ENCODE results near the gene L3MBTL3. TPM values are rescaled to one million over a fixed set of nuclear protein-coding genes. Genes with fewer than 3 reads are reported as not detected.

The L3MBTL3 gene
- 9.5 and 10.3 TPM in 2 replicates for total RNA-seq

DNA sequence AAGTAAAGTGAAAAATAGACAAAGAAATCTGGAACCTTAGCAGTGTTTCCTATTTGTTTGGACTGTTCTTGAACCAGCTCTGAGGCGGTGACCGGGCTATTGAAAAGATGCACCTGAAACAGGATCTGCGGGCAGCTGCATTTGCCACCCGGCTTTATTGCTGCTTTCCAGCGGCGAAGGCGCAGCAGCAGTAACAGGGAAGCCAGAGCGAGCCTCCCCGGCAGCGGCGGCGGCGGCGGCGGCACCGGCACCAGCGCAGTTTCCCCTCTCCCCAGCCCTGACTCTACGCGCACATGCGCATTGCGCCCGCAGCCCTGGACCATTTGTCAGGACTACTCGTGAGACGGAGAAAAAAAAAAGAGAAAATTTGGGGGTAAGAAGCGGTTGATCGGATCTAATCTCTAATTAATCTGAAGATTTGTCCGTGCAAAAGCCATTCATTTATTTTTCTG lies at the start of gene L3MBTL3:
Gene L3MBTL3 (plus strand): TSS at position 290 of the 452 bp plus-strand sequence. CDS start 24,119 bp downstream, outside the sequence.
- TF ChIP-seq, protein P1, sequence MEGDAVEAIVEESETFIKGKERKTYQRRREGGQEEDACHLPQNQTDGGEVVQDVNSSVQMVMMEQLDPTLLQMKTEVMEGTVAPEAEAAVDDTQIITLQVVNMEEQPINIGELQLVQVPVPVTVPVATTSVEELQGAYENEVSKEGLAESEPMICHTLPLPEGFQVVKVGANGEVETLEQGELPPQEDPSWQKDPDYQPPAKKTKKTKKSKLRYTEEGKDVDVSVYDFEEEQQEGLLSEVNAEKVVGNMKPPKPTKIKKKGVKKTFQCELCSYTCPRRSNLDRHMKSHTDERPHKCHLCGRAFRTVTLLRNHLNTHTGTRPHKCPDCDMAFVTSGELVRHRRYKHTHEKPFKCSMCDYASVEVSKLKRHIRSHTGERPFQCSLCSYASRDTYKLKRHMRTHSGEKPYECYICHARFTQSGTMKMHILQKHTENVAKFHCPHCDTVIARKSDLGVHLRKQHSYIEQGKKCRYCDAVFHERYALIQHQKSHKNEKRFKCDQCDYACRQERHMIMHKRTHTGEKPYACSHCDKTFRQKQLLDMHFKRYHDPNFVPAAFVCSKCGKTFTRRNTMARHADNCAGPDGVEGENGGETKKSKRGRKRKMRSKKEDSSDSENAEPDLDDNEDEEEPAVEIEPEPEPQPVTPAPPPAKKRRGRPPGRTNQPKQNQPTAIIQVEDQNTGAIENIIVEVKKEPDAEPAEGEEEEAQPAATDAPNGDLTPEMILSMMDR (IDR thresholded peaks at IDR 0.05; ENCODE audit: insufficient read depth, low read length, poor library complexity, severe bottlenecking) = no peak
- H3K27me3 ChIP-seq (ENCODE audit: control insufficient read depth, insufficient read depth, low read length) = no peaks in the 10 kb centered on the region
- peak within 1 kb of the TSS; percentile 95 for H3K4me3 ChIP-seq (ENCODE audit: low read depth, low read length)
- H3K36me3 ChIP-seq (ENCODE audit: control insufficient read depth, insufficient read depth, low read length) = no peaks in the 10 kb centered on the region
- DNase-seq (ENCODE audit: low read depth) = peak; percentile 44

DNA sequence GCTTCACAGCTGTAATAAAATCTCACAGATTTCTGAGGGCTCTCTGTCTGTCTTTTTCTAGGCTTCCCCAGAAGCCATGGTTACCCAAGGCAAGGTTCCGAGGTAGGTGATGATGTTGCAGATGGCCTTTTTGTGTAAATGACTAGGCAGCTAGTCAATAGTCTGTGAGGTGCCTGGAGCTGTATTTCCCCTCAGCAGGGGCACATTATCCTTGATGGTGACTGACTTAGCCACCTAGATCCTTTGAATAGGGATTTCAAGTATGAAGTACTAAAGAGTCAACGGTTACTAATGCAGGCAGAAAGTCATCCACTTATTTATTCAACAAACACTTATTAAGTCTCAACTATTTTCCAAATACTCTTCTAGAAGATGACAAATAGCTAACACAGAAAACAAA lies 49.3 kb upstream of the L3MBTL3 start:
- TF ChIP-seq, protein P1 (IDR thresholded peaks at IDR 0.05; ENCODE audit: insufficient read depth, low read length, poor library complexity, severe bottlenecking) = no peak
- no peak overlapping the region for H3K4me3 ChIP-seq (ENCODE audit: low read depth, low read length)
- no peak for DNase-seq (ENCODE audit: low read depth)
- no peaks in the 10 kb centered on the region for H3K27me3 ChIP-seq (ENCODE audit: control insufficient read depth, insufficient read depth, low read length)
- H3K36me3 ChIP-seq (ENCODE audit: control insufficient read depth, insufficient read depth, low read length) = no peaks in the 10 kb centered on the region

DNA sequence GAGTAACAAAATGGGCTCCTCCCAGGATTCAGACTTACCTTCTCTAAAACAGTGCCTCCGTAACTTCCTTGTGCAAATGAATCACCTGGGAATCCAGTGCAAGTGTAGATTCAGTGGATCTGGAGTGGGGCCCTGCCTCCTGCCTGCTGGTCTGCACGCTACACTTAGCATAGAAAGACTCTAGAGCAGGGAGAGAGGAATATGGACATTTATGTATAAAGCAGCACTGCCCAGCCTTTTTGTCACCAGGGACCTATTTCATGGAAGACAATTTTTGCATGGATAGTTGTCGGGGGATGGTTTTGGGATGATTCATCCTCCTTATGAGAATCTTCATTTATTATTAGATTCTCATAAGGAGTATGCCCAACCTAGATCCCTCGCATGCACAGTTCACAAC lies 42.3 kb upstream of the L3MBTL3 start:
- TF ChIP-seq, protein P1 (IDR thresholded peaks at IDR 0.05; ENCODE audit: insufficient read depth, low read length, poor library complexity, severe bottlenecking) = no peak
- H3K36me3 ChIP-seq (ENCODE audit: control insufficient read depth, insufficient read depth, low read length) = no peaks in the 10 kb centered on the region
- H3K4me3 ChIP-seq (ENCODE audit: low read depth, low read length) = no peak overlapping the region
- no peaks in the 10 kb centered on the region for H3K27me3 ChIP-seq (ENCODE audit: control insufficient read depth, insufficient read depth, low read length)
- DNase-seq (ENCODE audit: low read depth) = no peak

DNA sequence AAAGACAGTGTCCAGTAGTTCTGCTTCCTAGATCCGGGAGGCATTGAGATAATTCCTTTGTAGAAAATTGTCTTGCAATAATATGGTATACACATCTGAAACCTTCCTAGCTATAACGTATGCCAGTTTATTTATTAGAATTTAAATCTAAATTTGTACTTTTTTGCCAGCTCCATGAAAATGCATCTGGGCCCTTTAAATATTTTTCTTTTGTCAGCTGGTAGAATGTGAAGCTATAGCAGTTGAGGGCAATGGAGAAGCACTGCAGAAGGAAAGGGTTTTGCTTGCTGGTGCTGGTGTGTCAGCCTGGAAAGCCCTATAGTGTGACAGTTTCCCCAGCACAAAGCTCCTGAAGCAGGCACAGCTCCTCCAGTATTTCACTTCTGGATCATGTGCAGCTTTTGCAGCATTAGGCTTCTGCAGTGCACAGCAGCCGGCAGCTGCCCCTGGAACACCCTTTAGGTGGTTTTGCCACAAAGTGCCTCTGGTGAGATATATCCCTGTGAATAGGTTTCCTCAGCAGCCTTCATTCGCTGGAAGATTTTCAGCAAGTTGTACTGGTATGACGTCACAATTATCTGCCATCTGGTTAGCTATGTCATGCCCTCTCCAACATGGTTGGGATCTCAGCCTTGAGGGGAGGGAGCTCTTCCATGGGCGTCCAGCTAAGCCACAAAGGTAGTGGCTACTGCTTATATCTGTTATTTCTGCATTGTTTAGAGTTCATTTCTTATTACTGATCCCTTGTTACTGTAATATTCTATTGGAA lies 40.0 kb upstream of the L3MBTL3 start:
- Histone ChIP-seq H3K36me3 (ENCODE audit: control insufficient read depth, insufficient read depth, low read length) (no peaks in the 10 kb centered on the region), H3K4me3 (ENCODE audit: low read depth, low read length) (no peak overlapping the region), H3K27me3 (ENCODE audit: control insufficient read depth, insufficient read depth, low read length) (no peaks in the 10 kb centered on the region)
- no peak for DNase-seq (ENCODE audit: low read depth)
- TF ChIP-seq, protein P1 (IDR thresholded peaks at IDR 0.05; ENCODE audit: insufficient read depth, low read length, poor library complexity, severe bottlenecking) = no peak

DNA sequence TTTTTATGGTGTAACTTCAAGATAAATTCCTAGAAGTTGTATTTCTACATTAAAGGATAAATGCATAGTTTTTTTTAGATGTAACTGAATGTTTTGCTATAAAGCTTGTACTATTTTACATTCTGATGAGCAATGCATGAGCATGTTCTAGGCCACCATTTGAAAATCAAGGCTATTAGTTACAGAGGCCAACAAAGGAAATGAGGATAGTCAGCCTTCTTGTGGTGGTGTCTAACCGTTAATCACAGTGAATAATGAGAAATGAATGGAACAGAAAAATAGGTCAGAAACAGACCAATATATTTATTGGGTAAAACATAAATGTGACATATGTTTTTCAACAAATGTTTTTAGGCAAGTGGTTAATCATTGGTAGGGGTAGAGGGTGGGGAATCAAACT lies 37.6 kb upstream of the L3MBTL3 start:
- Histone ChIP-seq H3K36me3 (ENCODE audit: control insufficient read depth, insufficient read depth, low read length) (no peaks in the 10 kb centered on the region), H3K4me3 (ENCODE audit: low read depth, low read length) (no peak overlapping the region), H3K27me3 (ENCODE audit: control insufficient read depth, insufficient read depth, low read length) (no peaks in the 10 kb centered on the region)
- no peak for DNase-seq (ENCODE audit: low read depth)
- TF ChIP-seq, protein P1 (IDR thresholded peaks at IDR 0.05; ENCODE audit: insufficient read depth, low read length, poor library complexity, severe bottlenecking) = no peak

DNA sequence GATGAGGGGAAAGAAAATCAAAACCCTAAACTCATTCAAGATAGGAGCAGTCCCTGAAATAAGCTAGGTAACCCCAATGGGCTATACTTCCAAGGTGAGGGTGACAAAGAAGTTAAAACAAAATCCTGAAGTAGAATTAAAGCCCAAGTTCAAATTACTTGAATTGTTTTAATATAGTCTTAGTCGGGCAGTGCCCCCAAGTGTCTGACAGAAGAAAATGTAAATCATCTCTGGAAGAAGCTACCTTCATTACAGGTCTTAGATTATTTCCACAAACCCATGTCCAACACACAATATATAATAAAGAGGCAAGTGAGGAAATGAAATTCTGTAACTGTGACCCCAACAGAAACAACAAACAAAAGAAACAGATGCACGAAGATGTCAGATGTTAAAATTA lies 36.8 kb upstream of the L3MBTL3 start:
- DNase-seq (ENCODE audit: low read depth) = no peak
- TF ChIP-seq, protein P1 (IDR thresholded peaks at IDR 0.05; ENCODE audit: insufficient read depth, low read length, poor library complexity, severe bottlenecking) = no peak
- H3K27me3 ChIP-seq (ENCODE audit: control insufficient read depth, insufficient read depth, low read length) = no peaks in the 10 kb centered on the region
- H3K4me3 ChIP-seq (ENCODE audit: low read depth, low read length) = no peak overlapping the region
- no peaks in the 10 kb centered on the region for H3K36me3 ChIP-seq (ENCODE audit: control insufficient read depth, insufficient read depth, low read length)
